BJ (cell line): Measurements from ENCODE around the gene TCOF1. TPM values are rescaled to one million over a fixed set of nuclear protein-coding genes. Genes with fewer than 3 reads are reported as not detected.
"Not testable (repeated sequence)": the region's sequence is repeated elsewhere in the genome, so short reads cannot be mapped to it uniquely, and the experiment has no call there.

ENCODE experiments used
- CTCF ChIA-PET: fragments of 350-600 bp; formaldehyde crosslinking; extraction: SDS; loops from one replicate; lab custom pipeline; 2021; ENCODE audit warnings: antibody characterized with exemption, inconsistent platforms; lab: Yijun Ruan, JAX
- POLR2A ChIA-PET: fragments of 300-600 bp; sonication (Branson Sonifier 250); formaldehyde crosslinking; extraction: SDS; loops from one replicate; lab custom pipeline; 2021; ENCODE audit warnings: antibody characterized with exemption; lab: Charles Lee
- DNase-seq: peaks from one replicate; pipeline ENCODE4 v3.0.0-alpha.2; 2011; ENCODE audit warnings: low read depth
- H3K27me3 ChIP-seq: 2 replicates; pipeline ENCODE4 v1.6.0; 2011; ENCODE audit warnings: low read length; ENCODE audit not compliant: control insufficient read depth, insufficient read depth
- H3K36me3 ChIP-seq: 2 replicates; pipeline ENCODE4 v1.5.1; 2011; ENCODE audit warnings: low read length; ENCODE audit not compliant: control insufficient read depth, insufficient read depth
- H3K4me3 ChIP-seq: 2 replicates; pipeline ENCODE4 v1.5.1; 2011; ENCODE audit warnings: low read depth, mild to moderate bottlenecking, control low read depth, low read length
- polyA plus RNA-seq: library from polyadenylated mRNA; depleted of rRNA; stranded (reverse); fragments of >200 nt; gene quantifications from 2 replicates; pipeline ENCODE4 v1.2.3, GENCODE V29; 2011
- TF ChIP-seq, protein P1 (sequence below): IDR thresholded peaks from 2 replicates; pipeline ENCODE4 v1.5.1; 2011; ENCODE audit warnings: low read depth, mild to moderate bottlenecking, control low read depth, inconsistent platforms, low read length, moderate library complexity; ENCODE audit not compliant: insufficient read depth

The TCOF1 gene
- polyA plus RNA-seq, 1 experiment, result 9.7 TPM

DNA sequence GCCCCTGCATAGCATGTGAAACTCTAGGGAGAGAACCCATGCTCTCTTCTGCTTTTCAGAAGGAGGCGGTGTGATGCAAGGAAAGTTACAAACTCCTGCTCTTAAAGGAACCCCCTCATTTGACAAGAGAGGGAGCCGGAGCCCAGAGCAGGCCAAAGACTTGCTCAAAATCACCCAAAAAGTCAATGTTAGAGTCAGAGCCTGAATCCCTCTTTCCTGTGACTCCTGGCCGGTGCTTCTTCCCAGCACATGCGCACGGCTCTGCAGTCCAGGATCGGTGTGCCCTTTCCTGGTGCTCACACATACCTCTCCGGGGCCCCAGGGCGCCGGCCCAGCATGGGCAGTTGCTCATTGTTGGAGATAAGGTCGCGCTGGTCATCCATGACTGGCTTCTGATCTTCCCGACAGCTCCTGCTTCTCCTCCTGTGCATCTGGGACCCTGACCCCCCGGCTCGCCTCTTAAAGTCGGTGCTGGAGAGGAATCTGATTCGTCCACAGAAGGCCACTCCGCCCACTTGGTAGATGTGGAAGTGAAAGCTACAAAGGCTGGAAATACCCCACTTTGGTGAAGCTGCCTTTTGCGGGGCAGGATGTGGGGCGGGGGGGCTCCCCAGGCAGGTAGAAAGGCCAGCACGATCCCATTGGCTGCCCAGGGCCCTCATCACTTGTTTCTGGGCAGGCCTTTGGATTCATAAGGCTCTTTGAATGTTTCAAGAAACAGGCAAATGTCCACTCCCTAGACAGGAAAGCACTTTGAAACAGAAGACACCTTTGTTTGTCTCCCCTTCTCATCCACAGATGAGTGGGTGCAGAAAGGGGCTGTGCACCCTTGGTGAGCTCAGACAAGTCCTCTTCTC, 55.0 kb downstream of the TCOF1 start, which contains the start of gene CD74:
Gene CD74 (minus strand): TSS at position 592 of the 857 bp plus-strand sequence. CDS start 161 bp downstream, at position 431.
- H3K27me3 ChIP-seq, result no peaks in the 10 kb centered on the region
- TF ChIP-seq, protein P1, sequence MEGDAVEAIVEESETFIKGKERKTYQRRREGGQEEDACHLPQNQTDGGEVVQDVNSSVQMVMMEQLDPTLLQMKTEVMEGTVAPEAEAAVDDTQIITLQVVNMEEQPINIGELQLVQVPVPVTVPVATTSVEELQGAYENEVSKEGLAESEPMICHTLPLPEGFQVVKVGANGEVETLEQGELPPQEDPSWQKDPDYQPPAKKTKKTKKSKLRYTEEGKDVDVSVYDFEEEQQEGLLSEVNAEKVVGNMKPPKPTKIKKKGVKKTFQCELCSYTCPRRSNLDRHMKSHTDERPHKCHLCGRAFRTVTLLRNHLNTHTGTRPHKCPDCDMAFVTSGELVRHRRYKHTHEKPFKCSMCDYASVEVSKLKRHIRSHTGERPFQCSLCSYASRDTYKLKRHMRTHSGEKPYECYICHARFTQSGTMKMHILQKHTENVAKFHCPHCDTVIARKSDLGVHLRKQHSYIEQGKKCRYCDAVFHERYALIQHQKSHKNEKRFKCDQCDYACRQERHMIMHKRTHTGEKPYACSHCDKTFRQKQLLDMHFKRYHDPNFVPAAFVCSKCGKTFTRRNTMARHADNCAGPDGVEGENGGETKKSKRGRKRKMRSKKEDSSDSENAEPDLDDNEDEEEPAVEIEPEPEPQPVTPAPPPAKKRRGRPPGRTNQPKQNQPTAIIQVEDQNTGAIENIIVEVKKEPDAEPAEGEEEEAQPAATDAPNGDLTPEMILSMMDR, result no peak
- DNase-seq, result no peak
- H3K4me3 ChIP-seq, result no peak within 1 kb of the TSS
- no peaks in the 10 kb centered on the region for H3K36me3 ChIP-seq
- CTCF ChIA-PET, result interaction anchor here (1.1 kb wide), 1 partner anchor 10 kb away, joined by 3 read pairs; no protein-coding TSS in a partner anchor
- POLR2A ChIA-PET, result interaction anchor here (0.6 kb wide), 1 partner anchor 22 kb away, joined by 8 read pairs; no protein-coding TSS in a partner anchor

DNA sequence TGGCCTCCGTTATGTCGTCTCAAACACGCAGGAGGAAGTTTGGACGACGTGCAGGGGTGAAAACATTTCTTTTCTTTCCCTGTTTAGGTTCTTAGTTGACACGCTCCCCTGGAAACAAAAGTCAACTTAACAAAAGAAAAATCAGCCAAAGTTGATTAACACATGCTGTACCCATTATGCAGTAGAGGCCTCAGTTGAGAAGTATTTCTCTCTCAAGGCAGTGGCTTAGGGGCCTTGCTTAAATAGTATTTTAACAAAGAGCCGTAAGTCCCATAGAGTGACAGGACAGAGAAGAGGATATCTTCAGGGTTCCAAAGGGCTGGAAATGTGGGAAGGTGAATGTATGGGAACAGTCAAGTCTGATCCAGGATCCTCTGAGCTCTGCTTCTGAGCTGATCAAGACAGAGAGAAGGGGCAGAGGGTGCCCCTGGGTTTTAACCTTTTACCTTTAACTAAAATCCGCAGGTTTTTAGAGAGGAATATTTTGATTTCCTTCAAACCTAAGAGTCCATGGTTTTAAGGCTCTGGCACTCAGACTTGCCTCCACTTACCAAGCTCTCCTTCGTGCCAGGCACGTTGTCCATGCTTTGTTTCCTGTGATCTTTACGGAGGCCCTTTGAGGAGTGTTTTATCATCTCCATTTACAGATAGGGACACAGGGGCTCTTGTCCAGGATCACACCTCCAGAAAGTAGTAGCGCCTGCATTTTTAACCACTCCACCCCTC, 55.8 kb downstream of the TCOF1 start:
- H3K4me3 ChIP-seq, result no peak overlapping the region
- POLR2A ChIA-PET, result no interaction called here
- CTCF ChIA-PET, result interaction anchor here (1.1 kb wide), 1 partner anchor 9 kb away, joined by 3 read pairs; no protein-coding TSS in a partner anchor
- H3K27me3 ChIP-seq, result no peaks in the 10 kb centered on the region
- TF ChIP-seq, protein P1, result no peak
- no peaks in the 10 kb centered on the region for H3K36me3 ChIP-seq
- DNase-seq, result no peak

DNA sequence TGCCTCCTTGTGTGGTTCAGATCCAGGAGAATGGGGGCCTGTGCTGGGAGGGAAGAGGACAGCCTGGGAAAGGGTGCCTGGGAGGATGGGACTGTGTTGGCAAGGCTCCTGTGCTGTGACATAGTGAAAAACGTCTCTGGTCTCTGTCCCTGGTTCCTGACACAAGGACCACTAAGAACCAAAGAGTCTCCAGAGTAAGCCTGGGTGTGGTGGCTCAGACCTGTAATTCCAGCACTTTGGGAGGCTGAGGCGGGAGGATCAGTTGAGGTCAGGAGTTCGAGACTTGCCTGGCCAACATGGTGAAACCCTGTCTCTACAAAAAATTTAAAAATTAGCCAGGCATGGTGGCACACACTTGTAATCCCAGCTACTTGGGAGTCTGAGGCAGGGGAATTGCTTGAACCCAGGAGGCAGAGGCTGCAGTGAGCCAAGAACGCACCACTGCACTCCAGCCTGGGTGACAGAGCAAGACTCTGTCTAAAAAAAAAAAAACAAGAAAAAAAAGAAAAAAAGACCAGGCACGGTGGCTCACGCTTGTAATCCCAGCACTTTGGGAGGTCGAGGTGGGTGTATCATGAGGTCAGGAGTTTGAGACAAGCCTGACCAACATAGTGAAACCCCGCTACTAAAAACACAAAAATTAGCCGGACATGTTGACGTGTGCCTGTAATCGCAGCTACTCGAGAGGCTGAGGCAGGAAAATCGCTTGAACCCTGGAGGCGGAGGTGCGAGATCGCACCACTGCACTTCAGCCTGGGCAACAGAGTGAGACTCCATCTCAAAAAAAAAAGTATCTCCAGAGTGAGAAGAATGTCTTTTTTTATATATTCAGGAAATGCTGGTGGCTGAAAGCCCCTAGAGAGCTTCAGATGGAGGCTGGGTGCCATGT, 56.6 kb downstream of the TCOF1 start:
- H3K27me3 ChIP-seq, POLR2A ChIA-PET, CTCF ChIA-PET, DNase-seq, H3K36me3 ChIP-seq, H3K4me3 ChIP-seq: not testable (repeated sequence)

DNA sequence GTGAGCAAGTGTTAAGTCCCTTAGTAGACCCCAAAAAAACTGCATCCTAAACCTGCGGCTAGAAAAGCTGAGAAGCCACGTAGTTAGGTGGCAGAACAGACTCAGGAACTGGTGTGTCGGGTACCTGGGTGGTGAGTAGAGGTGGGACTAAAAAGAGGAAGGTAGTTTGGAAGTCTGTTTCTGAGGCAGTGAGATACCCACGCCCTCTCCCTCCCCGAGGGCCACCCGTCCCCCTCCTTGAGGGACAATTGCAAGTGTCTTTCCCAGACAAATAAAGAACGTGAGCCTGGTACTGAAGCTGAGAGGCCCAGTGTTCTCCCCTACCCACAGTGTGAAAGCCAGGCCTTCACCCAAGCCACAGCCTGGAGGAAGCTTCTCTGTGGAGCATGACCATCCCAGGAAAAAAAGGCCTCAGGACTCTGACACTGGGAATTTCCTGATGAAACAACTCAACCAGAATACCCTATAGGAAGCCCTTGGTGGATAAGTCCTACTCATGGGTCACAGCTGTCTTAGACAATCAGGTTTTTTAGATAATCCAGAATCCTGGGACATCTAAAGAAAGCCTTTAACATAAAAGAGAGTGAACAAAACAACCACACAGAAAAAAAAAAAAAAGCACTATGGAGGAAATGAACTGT, 62.3 kb downstream of the TCOF1 start:
- CTCF ChIA-PET, result no interaction called here
- Histone ChIP-seq H3K36me3 (no peaks in the 10 kb centered on the region), H3K4me3 (no peak overlapping the region), H3K27me3 (no peaks in the 10 kb centered on the region)
- TF ChIP-seq, protein P1, result no peak
- POLR2A ChIA-PET, result interaction anchor here (0.7 kb wide), 1 partner anchor 385 kb away, joined by 9 read pairs; no protein-coding TSS in a partner anchor
- DNase-seq, result no peak

DNA sequence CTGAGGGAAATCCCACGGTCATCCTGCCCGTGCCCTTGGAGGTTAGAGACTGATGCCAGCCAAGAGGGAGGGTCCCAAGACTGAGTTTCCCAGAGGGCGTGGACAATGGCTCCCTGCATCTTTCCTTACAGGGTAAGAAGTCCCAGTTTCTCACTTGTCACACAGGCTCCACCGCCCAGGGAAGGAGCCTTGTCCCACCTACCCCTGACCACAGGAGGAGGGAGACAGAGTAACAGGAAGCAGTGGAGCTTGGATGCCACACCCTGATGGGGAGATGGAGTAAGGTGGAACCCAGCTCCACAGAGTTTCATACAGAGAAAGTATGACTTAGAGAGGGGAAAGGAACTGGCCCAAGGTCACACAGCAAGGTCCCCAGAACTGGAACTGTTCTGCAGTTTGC, 64.6 kb downstream of the TCOF1 start:
- ChIA-PET POLR2A (no interaction called here), CTCF (interaction anchor here (1.1 kb wide), 1 partner anchor 9 kb away, joined by 3 read pairs; the partner anchor contains the start of gene CD74)
- H3K4me3 ChIP-seq, result no peak overlapping the region
- TF ChIP-seq, protein P1, result no peak
- no peak for DNase-seq
- H3K27me3 ChIP-seq, result no peaks in the 10 kb centered on the region
- H3K36me3 ChIP-seq, result no peaks in the 10 kb centered on the region
